K562 (cell line): Measurements from ENCODE around the gene METTL8.
"Not testable (repeated sequence)": the region's sequence is repeated elsewhere in the genome, so short reads cannot be mapped to it uniquely, and the experiment has no call there.

ENCODE experiments used
- ETS1 ChIP-seq: conservative IDR thresholded peaks from 2 replicates; pipeline ENCODE4 v1.6.1; 2011; ENCODE audit warnings: low read depth, mild to moderate bottlenecking, low read length; ENCODE audit not compliant: control insufficient read depth
- ETV6 ChIP-seq, 3 experiments: fragments of 150-350 bp in 1 of 3; sonication (generic) in 1 of 3; formaldehyde crosslinking in 1 of 3; IDR thresholded peaks; 2 replicates each; pipeline versions ENCODE4 v1.6.1 to v1.8.0; 2014 to 2022; ENCODE audit warnings: borderline replicate concordance in 2 of 3, low read depth in 2 of 3, antibody characterized with exemption in 1 of 3, low read length in 1 of 3, mild to moderate bottlenecking in 1 of 3, missing genetic modification reagents in 1 of 3
- FOSL1 ChIP-seq: fragments of 200-800 bp; sonication (Bioruptor generic); conservative IDR thresholded peaks from 2 replicates; pipeline ENCODE4 v1.6.1; 2016; ENCODE audit warnings: missing genetic modification characterization, missing compliant biosample characterization
- GABPB1 ChIP-seq: sonication (generic); formaldehyde crosslinking; IDR thresholded peaks from 2 replicates; pipeline ENCODE4 v1.8.0; 2022; ENCODE audit warnings: mild to moderate bottlenecking, missing genetic modification reagents
- HCFC1 ChIP-seq: IDR thresholded peaks from 2 replicates; pipeline ENCODE4 v1.6.1; 2012; ENCODE audit warnings: low read depth, low read length, improper control_type of control experiment
- KDM1A ChIP-seq, 2 experiments: fragments of 450-650 bp; IDR thresholded peaks; 2 replicates each; pipeline ENCODE4 v1.6.1; 2016; ENCODE audit warnings: mild to moderate bottlenecking in 2 of 2
- NR1H2 ChIP-seq: sonication (generic); formaldehyde crosslinking; IDR thresholded peaks from 2 replicates; pipeline ENCODE4 v1.4.0; 2020; ENCODE audit warnings: mild to moderate bottlenecking, missing genetic modification reagents
- PML ChIP-seq: IDR thresholded peaks from 2 replicates; pipeline ENCODE4 v1.6.1; 2012; ENCODE audit warnings: low read length, inconsistent platforms
- PURB ChIP-seq: sonication (generic); formaldehyde crosslinking; IDR thresholded peaks from 2 replicates; pipeline ENCODE4 v1.9.0; 2021; ENCODE audit warnings: low read depth, mild to moderate bottlenecking, missing genetic modification reagents
- RAD21 ChIP-seq, 2 experiments: fragments of 250-450 bp in 1 of 2; fragments of 450-650 bp in 1 of 2; sonication (Bioruptor Pico) in 1 of 2; formaldehyde crosslinking in 1 of 2; IDR thresholded peaks in 1 of 2; conservative IDR thresholded peaks in 1 of 2; 2 replicates each; pipeline versions ENCODE4 v1.4.0 to v1.8.0; 2020 to 2022; ENCODE audit warnings: mild to moderate bottlenecking in 2 of 2, moderate library complexity in 1 of 2
- ZNF584 ChIP-seq: fragments of 200-800 bp; sonication (Bioruptor generic); IDR thresholded peaks from 2 replicates; pipeline ENCODE4 v1.6.1; 2016; ENCODE audit warnings: low read depth, mild to moderate bottlenecking, missing genetic modification characterization, missing compliant biosample characterization
- TF ChIP-seq, protein P1 (sequence below), 2 experiments: fragments of 450-650 bp; formaldehyde crosslinking in 1 of 2; IDR thresholded peaks; 2 replicates each; pipeline versions ENCODE4 v1.4.0 to v1.6.1; 2014 to 2020; ENCODE audit warnings: mild to moderate bottlenecking in 2 of 2, borderline replicate concordance in 1 of 2, low read depth in 1 of 2
- TF ChIP-seq, protein P2 (sequence below): fragments of 450-650 bp; IDR thresholded peaks from 2 replicates; pipeline ENCODE4 v1.6.1; 2016

DNA sequence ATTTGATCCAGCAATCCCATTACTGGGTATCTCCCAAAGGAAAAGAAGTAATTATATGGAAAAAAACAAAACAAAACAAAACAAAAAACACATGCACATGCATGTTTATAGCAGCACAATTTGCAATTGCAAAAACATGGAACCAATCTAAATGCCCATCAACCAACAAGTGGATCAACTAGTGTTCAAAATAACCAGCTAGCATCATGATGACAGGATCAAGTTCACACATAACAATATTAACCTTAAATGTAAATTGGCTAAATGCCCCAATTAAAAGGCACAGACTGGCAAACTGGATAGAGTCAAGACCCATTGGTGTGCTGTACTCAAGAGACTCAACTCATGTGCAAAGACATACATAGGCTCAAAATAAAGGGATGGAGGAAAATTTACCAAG lies 55.9 kb downstream of the METTL8 start:
- not testable (repeated sequence) for TF ChIP-seq ETS1; PML; FOSL1; NR1H2 (CRISPR knock-in tag); GABPB1 (CRISPR knock-in tag); PURB (CRISPR knock-in tag); KDM1A (IDR thresholded peaks at IDR 0.05); ETV6 (IDR thresholded peaks at IDR 0.05; ENCODE audit: borderline replicate concordance in 1 of 2, low read depth in 2 of 2, low read length in 1 of 2); ETV6 (CRISPR knock-in tag; IDR thresholded peaks at IDR 0.05; ENCODE audit: borderline replicate concordance); HCFC1; RAD21 (CRISPR knock-in tag; conservative IDR thresholded peaks at IDR 0.05 in 1 of 2, IDR thresholded peaks at IDR 0.05 in 1 of 2); ZNF584 (CRISPR knock-in tag)
- TF ChIP-seq, protein P1, sequence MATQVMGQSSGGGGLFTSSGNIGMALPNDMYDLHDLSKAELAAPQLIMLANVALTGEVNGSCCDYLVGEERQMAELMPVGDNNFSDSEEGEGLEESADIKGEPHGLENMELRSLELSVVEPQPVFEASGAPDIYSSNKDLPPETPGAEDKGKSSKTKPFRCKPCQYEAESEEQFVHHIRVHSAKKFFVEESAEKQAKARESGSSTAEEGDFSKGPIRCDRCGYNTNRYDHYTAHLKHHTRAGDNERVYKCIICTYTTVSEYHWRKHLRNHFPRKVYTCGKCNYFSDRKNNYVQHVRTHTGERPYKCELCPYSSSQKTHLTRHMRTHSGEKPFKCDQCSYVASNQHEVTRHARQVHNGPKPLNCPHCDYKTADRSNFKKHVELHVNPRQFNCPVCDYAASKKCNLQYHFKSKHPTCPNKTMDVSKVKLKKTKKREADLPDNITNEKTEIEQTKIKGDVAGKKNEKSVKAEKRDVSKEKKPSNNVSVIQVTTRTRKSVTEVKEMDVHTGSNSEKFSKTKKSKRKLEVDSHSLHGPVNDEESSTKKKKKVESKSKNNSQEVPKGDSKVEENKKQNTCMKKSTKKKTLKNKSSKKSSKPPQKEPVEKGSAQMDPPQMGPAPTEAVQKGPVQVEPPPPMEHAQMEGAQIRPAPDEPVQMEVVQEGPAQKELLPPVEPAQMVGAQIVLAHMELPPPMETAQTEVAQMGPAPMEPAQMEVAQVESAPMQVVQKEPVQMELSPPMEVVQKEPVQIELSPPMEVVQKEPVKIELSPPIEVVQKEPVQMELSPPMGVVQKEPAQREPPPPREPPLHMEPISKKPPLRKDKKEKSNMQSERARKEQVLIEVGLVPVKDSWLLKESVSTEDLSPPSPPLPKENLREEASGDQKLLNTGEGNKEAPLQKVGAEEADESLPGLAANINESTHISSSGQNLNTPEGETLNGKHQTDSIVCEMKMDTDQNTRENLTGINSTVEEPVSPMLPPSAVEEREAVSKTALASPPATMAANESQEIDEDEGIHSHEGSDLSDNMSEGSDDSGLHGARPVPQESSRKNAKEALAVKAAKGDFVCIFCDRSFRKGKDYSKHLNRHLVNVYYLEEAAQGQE (IDR thresholded peaks at IDR 0.05; ENCODE audit: borderline replicate concordance): not testable (repeated sequence)
- TF ChIP-seq, protein P1 (CRISPR knock-in tag; IDR thresholded peaks at IDR 0.05; ENCODE audit: low read depth): not testable (repeated sequence)
- TF ChIP-seq, protein P2, sequence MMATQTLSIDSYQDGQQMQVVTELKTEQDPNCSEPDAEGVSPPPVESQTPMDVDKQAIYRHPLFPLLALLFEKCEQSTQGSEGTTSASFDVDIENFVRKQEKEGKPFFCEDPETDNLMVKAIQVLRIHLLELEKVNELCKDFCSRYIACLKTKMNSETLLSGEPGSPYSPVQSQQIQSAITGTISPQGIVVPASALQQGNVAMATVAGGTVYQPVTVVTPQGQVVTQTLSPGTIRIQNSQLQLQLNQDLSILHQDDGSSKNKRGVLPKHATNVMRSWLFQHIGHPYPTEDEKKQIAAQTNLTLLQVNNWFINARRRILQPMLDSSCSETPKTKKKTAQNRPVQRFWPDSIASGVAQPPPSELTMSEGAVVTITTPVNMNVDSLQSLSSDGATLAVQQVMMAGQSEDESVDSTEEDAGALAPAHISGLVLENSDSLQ: not testable (repeated sequence)
